ENCODE data around the gene GOLIM4.
A peak's percentile ranks its signal among the peaks of the same experiment; 100 is the strongest.
"Not testable (repeated sequence)": the region's sequence is repeated elsewhere in the genome, so short reads cannot be mapped to it uniquely, and the experiment has no call there.

The GOLIM4 gene

GRCh38 chr3:168095611-168096209 is at the start of gene GOLIM4:
GOLIM4 (minus strand) TSS chr3:168095924; CDS start chr3:168095285, 639 bp downstream.
- H3K4me1 ChIP-seq (ENCODE audit: insufficient read depth, low read length): peaks cover 28% of the 10 kb centered on the region
- peak within 1 kb of the TSS; percentile 92 for H3K4me3 ChIP-seq (ENCODE audit: low read length)
- H3K36me3 ChIP-seq (ENCODE audit: insufficient read depth, low read length): no peaks in the 10 kb centered on the region
- H3K27me3 ChIP-seq (ENCODE audit: insufficient read depth, low read length): no peaks in the 10 kb centered on the region
- peak within 1 kb of the TSS; percentile 98 for H2AFZ ChIP-seq (ENCODE audit: low read depth, low read length)
- no peaks in the 10 kb centered on the region for H3K9me3 ChIP-seq (ENCODE audit: low read length)

- Histone ChIP-seq H3K36me3 (ENCODE audit: insufficient read depth, low read length) (no peaks in the 10 kb centered on the region), H3K4me1 (ENCODE audit: insufficient read depth, low read length) (no peaks in the 10 kb centered on the region), H2AFZ (ENCODE audit: low read depth, low read length) (no peak overlapping the region), H3K9me3 (ENCODE audit: low read length) (no peaks in the 10 kb centered on the region), H3K27me3 (ENCODE audit: insufficient read depth, low read length) (no peaks in the 10 kb centered on the region), H3K4me3 (ENCODE audit: low read length) (no peak overlapping the region)
These were observed 45.8 kb upstream of the GOLIM4 start for GRCh38 chr3:168141405-168141998.

- Histone ChIP-seq H3K9me3 (ENCODE audit: low read length) (no peaks in the 10 kb centered on the region), H3K27me3 (ENCODE audit: insufficient read depth, low read length) (no peaks in the 10 kb centered on the region), H3K4me1 (ENCODE audit: insufficient read depth, low read length) (no peaks in the 10 kb centered on the region), H3K36me3 (ENCODE audit: insufficient read depth, low read length) (no peaks in the 10 kb centered on the region), H2AFZ (ENCODE audit: low read depth, low read length) (no peak overlapping the region), H3K4me3 (ENCODE audit: low read length) (no peak overlapping the region)
These were observed 44.2 kb upstream of the GOLIM4 start for GRCh38 chr3:168139947-168140346.

GRCh38 chr3:168138421-168138820 is 42.7 kb upstream of the GOLIM4 start:
- H3K27me3 ChIP-seq (ENCODE audit: insufficient read depth, low read length): no peaks in the 10 kb centered on the region
- H3K36me3 ChIP-seq (ENCODE audit: insufficient read depth, low read length): no peaks in the 10 kb centered on the region
- H3K9me3 ChIP-seq (ENCODE audit: low read length): no peaks in the 10 kb centered on the region
- no peak overlapping the region for H2AFZ ChIP-seq (ENCODE audit: low read depth, low read length)
- no peak overlapping the region for H3K4me3 ChIP-seq (ENCODE audit: low read length)
- H3K4me1 ChIP-seq (ENCODE audit: insufficient read depth, low read length): no peaks in the 10 kb centered on the region

- Histone ChIP-seq H3K4me1 (ENCODE audit: insufficient read depth, low read length) (no peaks in the 10 kb centered on the region), H3K27me3 (ENCODE audit: insufficient read depth, low read length) (no peaks in the 10 kb centered on the region), H3K4me3 (ENCODE audit: low read length) (no peak overlapping the region)
These were observed 39.2 kb upstream of the GOLIM4 start for GRCh38 chr3:168134931-168135330.

GRCh38 chr3:168130250-168130649 is 34.5 kb upstream of the GOLIM4 start:
- not testable (repeated sequence) for H3K9me3 ChIP-seq (ENCODE audit: low read length); H3K27me3 ChIP-seq (ENCODE audit: insufficient read depth, low read length); H2AFZ ChIP-seq (ENCODE audit: low read depth, low read length); H3K36me3 ChIP-seq (ENCODE audit: insufficient read depth, low read length); H3K4me1 ChIP-seq (ENCODE audit: insufficient read depth, low read length); H3K4me3 ChIP-seq (ENCODE audit: low read length)

More at GRCh38 chr3:168134931-168135330, 39.2 kb upstream of the GOLIM4 start:
- no peaks in the 10 kb centered on the region for H3K9me3 ChIP-seq (ENCODE audit: low read length)
- no peaks in the 10 kb centered on the region for H3K36me3 ChIP-seq (ENCODE audit: insufficient read depth, low read length)
- H2AFZ ChIP-seq (ENCODE audit: low read depth, low read length): no peak overlapping the region

- H3K4me3 ChIP-seq (ENCODE audit: low read length); H3K4me1 ChIP-seq (ENCODE audit: insufficient read depth, low read length); H3K36me3 ChIP-seq (ENCODE audit: insufficient read depth, low read length); H2AFZ ChIP-seq (ENCODE audit: low read depth, low read length); H3K9me3 ChIP-seq (ENCODE audit: low read length); H3K27me3 ChIP-seq (ENCODE audit: insufficient read depth, low read length): not testable (repeated sequence)
These were observed 32.7 kb upstream of the GOLIM4 start for GRCh38 chr3:168128463-168128862.

- no peak overlapping the region for H2AFZ ChIP-seq (ENCODE audit: low read depth, low read length)
- H3K4me1 ChIP-seq (ENCODE audit: insufficient read depth, low read length): peaks cover 18% of the 10 kb centered on the region
- no peak overlapping the region for H3K4me3 ChIP-seq (ENCODE audit: low read length)
- no peaks in the 10 kb centered on the region for H3K27me3 ChIP-seq (ENCODE audit: insufficient read depth, low read length)
- peaks cover 4% of the 10 kb centered on the region for H3K9me3 ChIP-seq (ENCODE audit: low read length)
- no peaks in the 10 kb centered on the region for H3K36me3 ChIP-seq (ENCODE audit: insufficient read depth, low read length)
These were observed 31.7 kb upstream of the GOLIM4 start for GRCh38 chr3:168127466-168127865.

GRCh38 chr3:168124791-168125190 is 29.1 kb upstream of the GOLIM4 start:
- H3K4me1 ChIP-seq (ENCODE audit: insufficient read depth, low read length): peaks cover 18% of the 10 kb centered on the region
- H3K9me3 ChIP-seq (ENCODE audit: low read length): peaks cover 4% of the 10 kb centered on the region
- H2AFZ ChIP-seq (ENCODE audit: low read depth, low read length): no peak overlapping the region
- no peaks in the 10 kb centered on the region for H3K36me3 ChIP-seq (ENCODE audit: insufficient read depth, low read length)
- no peaks in the 10 kb centered on the region for H3K27me3 ChIP-seq (ENCODE audit: insufficient read depth, low read length)
- no peak overlapping the region for H3K4me3 ChIP-seq (ENCODE audit: low read length)

GRCh38 chr3:168124291-168124690 is 28.6 kb upstream of the GOLIM4 start:
- Histone ChIP-seq H3K9me3 (ENCODE audit: low read length) (peaks cover 4% of the 10 kb centered on the region), H3K27me3 (ENCODE audit: insufficient read depth, low read length) (no peaks in the 10 kb centered on the region), H3K4me3 (ENCODE audit: low read length) (no peak overlapping the region), H3K4me1 (ENCODE audit: insufficient read depth, low read length) (peaks cover 18% of the 10 kb centered on the region), H3K36me3 (ENCODE audit: insufficient read depth, low read length) (no peaks in the 10 kb centered on the region), H2AFZ (ENCODE audit: low read depth, low read length) (no peak overlapping the region)

GRCh38 chr3:168123201-168124176 is 27.8 kb upstream of the GOLIM4 start:
- Histone ChIP-seq H3K9me3 (ENCODE audit: low read length) (peaks cover 4% of the 10 kb centered on the region), H3K4me3 (ENCODE audit: low read length) (no peak overlapping the region), H2AFZ (ENCODE audit: low read depth, low read length) (peak overlapping the region; percentile 84), H3K36me3 (ENCODE audit: insufficient read depth, low read length) (no peaks in the 10 kb centered on the region), H3K4me1 (ENCODE audit: insufficient read depth, low read length) (peaks cover 18% of the 10 kb centered on the region), H3K27me3 (ENCODE audit: insufficient read depth, low read length) (no peaks in the 10 kb centered on the region)

GRCh38 chr3:168121184-168122017 is 25.7 kb upstream of the GOLIM4 start:
- H3K27me3 ChIP-seq (ENCODE audit: insufficient read depth, low read length): no peaks in the 10 kb centered on the region
- no peaks in the 10 kb centered on the region for H3K9me3 ChIP-seq (ENCODE audit: low read length)
- no peak overlapping the region for H3K4me3 ChIP-seq (ENCODE audit: low read length)
- H3K36me3 ChIP-seq (ENCODE audit: insufficient read depth, low read length): no peaks in the 10 kb centered on the region
- H2AFZ ChIP-seq (ENCODE audit: low read depth, low read length): no peak overlapping the region
- H3K4me1 ChIP-seq (ENCODE audit: insufficient read depth, low read length): peaks cover 24% of the 10 kb centered on the region
